Neural crest cell (in vitro differentiated cells): ENCODE results near the gene HNMT. TPM values are rescaled to one million over a fixed set of nuclear protein-coding genes. Genes with fewer than 3 reads are reported as not detected.

Experiments
- DNase-seq: peaks from one replicate; pipeline ENCODE4 v3.0.0; 2021; ENCODE audit warnings: low read depth, mixed read lengths, low spot score
- H3K27ac Mint-ChIP-seq: one replicate; pipeline ENCODE4 v1.8.0; 2021; ENCODE audit warnings: mild to moderate bottlenecking, mixed read lengths; ENCODE audit not compliant: unreplicated experiment
- H3K27me3 Mint-ChIP-seq: 2 replicates; pipeline ENCODE4 v1.8.0; 2021; ENCODE audit warnings: low read depth, mild to moderate bottlenecking, mixed read lengths
- H3K36me3 Mint-ChIP-seq: 2 replicates; pipeline ENCODE4 v1.8.0; 2021; ENCODE audit warnings: low read depth, mild to moderate bottlenecking, mixed read lengths
- H3K4me1 Mint-ChIP-seq: 2 replicates; pipeline ENCODE4 v1.8.0; 2021; ENCODE audit warnings: mixed read lengths
- H3K4me3 Mint-ChIP-seq: one replicate; pipeline ENCODE4 v1.8.0; 2021; ENCODE audit warnings: mild to moderate bottlenecking, mixed read lengths
- H3K9me3 Mint-ChIP-seq: 2 replicates; pipeline ENCODE4 v1.8.0; 2021; ENCODE audit warnings: mixed read lengths
- total RNA-seq: library from RNA; stranded (reverse); gene quantifications from 2 replicates; pipeline ENCODE4 v1.2.1, GENCODE V29; 2021
- TF ChIP-seq, protein P1 (sequence below): fragments of 200-600 bp; sonication (generic); conservative IDR thresholded peaks from 2 replicates; pipeline ENCODE4 v1.5.0; 2021; ENCODE audit warnings: antibody characterized with exemption, mild to moderate bottlenecking

The HNMT gene
- total RNA-seq, 1 donor from 2014 or later, result 5.5 TPM

DNA sequence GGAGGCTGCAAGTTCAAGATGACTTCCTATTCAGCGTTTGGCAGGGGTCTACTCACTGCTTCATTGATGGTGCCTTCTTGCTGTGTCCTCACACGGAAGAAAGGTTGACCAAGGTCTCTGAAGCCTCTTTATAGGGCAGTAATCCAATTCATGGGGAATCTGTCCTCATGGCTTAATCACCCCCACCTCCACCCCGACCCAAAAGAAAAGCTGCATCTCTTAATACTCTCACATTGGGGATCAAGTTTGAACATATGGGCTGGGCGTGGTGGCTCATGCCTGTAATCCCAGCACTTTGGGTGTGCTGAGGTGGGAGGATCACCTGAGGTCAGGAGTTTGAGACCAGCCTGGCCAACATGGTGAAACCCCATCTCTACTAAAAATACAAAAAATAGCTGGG is 36.4 kb upstream of the HNMT start:
- TF ChIP-seq, protein P1, sequence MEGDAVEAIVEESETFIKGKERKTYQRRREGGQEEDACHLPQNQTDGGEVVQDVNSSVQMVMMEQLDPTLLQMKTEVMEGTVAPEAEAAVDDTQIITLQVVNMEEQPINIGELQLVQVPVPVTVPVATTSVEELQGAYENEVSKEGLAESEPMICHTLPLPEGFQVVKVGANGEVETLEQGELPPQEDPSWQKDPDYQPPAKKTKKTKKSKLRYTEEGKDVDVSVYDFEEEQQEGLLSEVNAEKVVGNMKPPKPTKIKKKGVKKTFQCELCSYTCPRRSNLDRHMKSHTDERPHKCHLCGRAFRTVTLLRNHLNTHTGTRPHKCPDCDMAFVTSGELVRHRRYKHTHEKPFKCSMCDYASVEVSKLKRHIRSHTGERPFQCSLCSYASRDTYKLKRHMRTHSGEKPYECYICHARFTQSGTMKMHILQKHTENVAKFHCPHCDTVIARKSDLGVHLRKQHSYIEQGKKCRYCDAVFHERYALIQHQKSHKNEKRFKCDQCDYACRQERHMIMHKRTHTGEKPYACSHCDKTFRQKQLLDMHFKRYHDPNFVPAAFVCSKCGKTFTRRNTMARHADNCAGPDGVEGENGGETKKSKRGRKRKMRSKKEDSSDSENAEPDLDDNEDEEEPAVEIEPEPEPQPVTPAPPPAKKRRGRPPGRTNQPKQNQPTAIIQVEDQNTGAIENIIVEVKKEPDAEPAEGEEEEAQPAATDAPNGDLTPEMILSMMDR, result no peak
- Mint-ChIP-seq H3K27me3 (no peaks in the 10 kb centered on the region), H3K4me1 (peaks cover 6% of the 10 kb centered on the region), H3K9me3 (peaks cover 3% of the 10 kb centered on the region), H3K27ac (no peak overlapping the region), H3K36me3 (no peaks in the 10 kb centered on the region), H3K4me3 (no peak overlapping the region)
- no peak for DNase-seq

- no peak overlapping the region for H3K27ac Mint-ChIP-seq
- no peak overlapping the region for H3K4me3 Mint-ChIP-seq
- peaks cover 6% of the 10 kb centered on the region for H3K4me1 Mint-ChIP-seq
- no peaks in the 10 kb centered on the region for H3K27me3 Mint-ChIP-seq
- no peak for DNase-seq
- TF ChIP-seq, protein P1, result no peak
- no peaks in the 10 kb centered on the region for H3K36me3 Mint-ChIP-seq
- peaks cover 7% of the 10 kb centered on the region for H3K9me3 Mint-ChIP-seq
These were observed 35.4 kb upstream of the HNMT start for GRCh38 chr2:137928547-137929518.

DNA sequence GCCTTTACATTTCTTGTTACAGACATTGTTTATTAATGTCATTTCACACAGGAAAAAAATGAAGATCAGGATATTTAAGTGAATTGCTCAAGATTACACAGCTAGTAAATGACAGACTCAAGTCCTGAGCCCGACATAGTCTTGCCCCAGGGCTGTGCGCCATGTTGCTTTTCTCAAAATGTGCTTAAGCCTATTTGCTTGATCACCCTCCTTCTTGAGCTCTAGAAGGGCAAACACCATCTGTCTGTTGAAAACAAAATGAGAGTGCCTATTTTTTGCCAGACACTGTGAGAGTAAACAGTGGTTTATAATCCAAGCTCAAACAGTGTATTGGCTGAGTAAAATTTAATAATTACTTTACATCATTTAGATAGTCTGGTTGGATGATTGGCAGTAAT is 34.8 kb upstream of the HNMT start:
- no peak overlapping the region for H3K4me3 Mint-ChIP-seq
- peaks cover 7% of the 10 kb centered on the region for H3K9me3 Mint-ChIP-seq
- H3K27me3 Mint-ChIP-seq, result no peaks in the 10 kb centered on the region
- no peak overlapping the region for H3K27ac Mint-ChIP-seq
- DNase-seq, result no peak
- TF ChIP-seq, protein P1, result no peak
- H3K36me3 Mint-ChIP-seq, result no peaks in the 10 kb centered on the region
- peaks cover 6% of the 10 kb centered on the region for H3K4me1 Mint-ChIP-seq

- Mint-ChIP-seq H3K4me1 (peaks cover 6% of the 10 kb centered on the region), H3K4me3 (no peak overlapping the region), H3K27ac (no peak overlapping the region), H3K27me3 (no peaks in the 10 kb centered on the region), H3K36me3 (no peaks in the 10 kb centered on the region), H3K9me3 (peaks cover 7% of the 10 kb centered on the region)
- DNase-seq, result no peak
- TF ChIP-seq, protein P1, result no peak
These were observed 34.1 kb upstream of the HNMT start for GRCh38 chr2:137930146-137930545.

- TF ChIP-seq, protein P1, result no peak
- H3K27ac Mint-ChIP-seq, result no peak overlapping the region
- peaks cover 7% of the 10 kb centered on the region for H3K9me3 Mint-ChIP-seq
- H3K27me3 Mint-ChIP-seq, result no peaks in the 10 kb centered on the region
- no peaks in the 10 kb centered on the region for H3K36me3 Mint-ChIP-seq
- no peak for DNase-seq
- H3K4me3 Mint-ChIP-seq, result no peak overlapping the region
- no peaks in the 10 kb centered on the region for H3K4me1 Mint-ChIP-seq
These were observed 28.7 kb upstream of the HNMT start for GRCh38 chr2:137935591-137935990.
